Left ventricle myocardium inferior (tissue), 1 donor: ENCODE measurements around the gene GPC6. TPM values are rescaled to one million over a fixed set of nuclear protein-coding genes. Genes with fewer than 3 reads are reported as not detected.
"Not testable (repeated sequence)": the region's sequence is repeated elsewhere in the genome, so short reads cannot be mapped to it uniquely, and the experiment has no call there.

Experiments
- DNase-seq: peaks from one replicate; pipeline ENCODE4 v3.0.0-alpha.2; 2020
- H3K27ac ChIP-seq: fragments of 200-600 bp; replicated peaks from 2 replicates; pipeline ENCODE4 v1.8.0; 2021
- H3K27me3 ChIP-seq: fragments of 200-600 bp; 2 replicates; pipeline ENCODE4 v1.8.0; 2021; ENCODE audit warnings: low read depth
- H3K36me3 ChIP-seq: fragments of 200-600 bp; 2 replicates; pipeline ENCODE4 v1.8.0; 2021
- H3K4me1 ChIP-seq: fragments of 200-600 bp; 2 replicates; pipeline ENCODE4 v1.8.0; 2021
- H3K4me3 ChIP-seq: fragments of 200-600 bp; 2 replicates; pipeline ENCODE4 v1.8.0; 2021; ENCODE audit warnings: mild to moderate bottlenecking, moderate library complexity
- H3K9me3 ChIP-seq: fragments of 200-600 bp; replicated peaks from 2 replicates; pipeline ENCODE4 v1.8.0; 2021
- CTCF ChIP-seq: fragments of 200-600 bp; IDR thresholded peaks from 2 replicates; pipeline ENCODE4 v1.8.0; 2021; ENCODE audit warnings: antibody characterized with exemption, mild to moderate bottlenecking, borderline replicate concordance
- intact Hi-C: fragments of 100-400 bp; cut with micrococcal nuclease; formaldehyde crosslinking; loops from one replicate; pipeline ENCODE4 v1.11.0; 2022
- total RNA-seq: library from RNA; stranded (reverse); fragmentation: NEBNext Ultra II Directional; extraction: Animal tissue kit (Norgen Biotek cat#: 25700); gene quantifications from one replicate; pipeline ENCODE4 v1.2.1, GENCODE V29; 2021
- donor health status: DM: no; HTN: yes; CAD: no; lungs with severe emphysema.

The GPC6 gene
- total RNA-seq, 1 donor from 2014 or later, result 1.8 TPM

- Histone ChIP-seq H3K4me3 (no peak overlapping the region), H3K9me3 (peaks cover 4% of the 10 kb centered on the region), H3K4me1 (no peaks in the 10 kb centered on the region), H3K27me3 (no peaks in the 10 kb centered on the region), H3K27ac (no peak overlapping the region), H3K36me3 (no peaks in the 10 kb centered on the region)
- intact Hi-C loops, result no loop called here
- DNase-seq, result no peak
- no peak for TF ChIP-seq CTCF
These were observed 203.8 kb downstream of the GPC6 start for GRCh38 chr13:93430381-93430780.

- H3K4me1 ChIP-seq, result no peaks in the 10 kb centered on the region
- H3K36me3 ChIP-seq, result no peaks in the 10 kb centered on the region
- intact Hi-C loops, result no loop called here
- no peak for DNase-seq
- H3K27me3 ChIP-seq, result no peaks in the 10 kb centered on the region
- TF ChIP-seq CTCF, result no peak
- no peak overlapping the region for H3K4me3 ChIP-seq
- no peaks in the 10 kb centered on the region for H3K9me3 ChIP-seq
- no peak overlapping the region for H3K27ac ChIP-seq
These were observed 209.0 kb downstream of the GPC6 start for GRCh38 chr13:93435651-93436050.

- Histone ChIP-seq H3K4me3 (no peak overlapping the region), H3K4me1 (no peaks in the 10 kb centered on the region), H3K27ac (no peak overlapping the region), H3K9me3 (no peaks in the 10 kb centered on the region), H3K27me3 (no peaks in the 10 kb centered on the region), H3K36me3 (no peaks in the 10 kb centered on the region)
- no peak for DNase-seq
- intact Hi-C loops, result no loop called here
- TF ChIP-seq CTCF, result no peak
These were observed 210.5 kb downstream of the GPC6 start for GRCh38 chr13:93437081-93437480.

- Histone ChIP-seq H3K9me3 (no peaks in the 10 kb centered on the region), H3K4me1 (no peaks in the 10 kb centered on the region), H3K27ac (no peak overlapping the region), H3K4me3 (no peak overlapping the region), H3K36me3 (no peaks in the 10 kb centered on the region), H3K27me3 (no peaks in the 10 kb centered on the region)
- intact Hi-C loops, result no loop called here
- no peak for TF ChIP-seq CTCF
- no peak for DNase-seq
These were observed 219.6 kb downstream of the GPC6 start for GRCh38 chr13:93446238-93446637.

GRCh38 chr13:93450191-93450621, 223.6 kb downstream of the GPC6 start:
- no peak overlapping the region for H3K27ac ChIP-seq
- H3K36me3 ChIP-seq, result no peaks in the 10 kb centered on the region
- no peaks in the 10 kb centered on the region for H3K4me1 ChIP-seq
- intact Hi-C loops, result no loop called here
- TF ChIP-seq CTCF, result no peak
- no peak for DNase-seq
- no peaks in the 10 kb centered on the region for H3K9me3 ChIP-seq
- no peaks in the 10 kb centered on the region for H3K27me3 ChIP-seq
- no peak overlapping the region for H3K4me3 ChIP-seq

- H3K27ac ChIP-seq, result no peak overlapping the region
- H3K9me3 ChIP-seq, result no peaks in the 10 kb centered on the region
- no peak for DNase-seq
- TF ChIP-seq CTCF, result no peak
- no peak overlapping the region for H3K4me3 ChIP-seq
- H3K36me3 ChIP-seq, result no peaks in the 10 kb centered on the region
- intact Hi-C loops, result no loop called here
- H3K4me1 ChIP-seq, result no peaks in the 10 kb centered on the region
- no peaks in the 10 kb centered on the region for H3K27me3 ChIP-seq
These were observed 224.2 kb downstream of the GPC6 start for GRCh38 chr13:93450761-93451160.

- H3K4me1 ChIP-seq, DNase-seq, H3K27me3 ChIP-seq, H3K9me3 ChIP-seq, H3K36me3 ChIP-seq, intact Hi-C loops, H3K27ac ChIP-seq: not testable (repeated sequence)
- H3K4me3 ChIP-seq, result peak overlapping the region; percentile 53
These were observed 228.1 kb downstream of the GPC6 start for GRCh38 chr13:93454676-93455235.
